GM18868 (cell line): ENCODE data around the gene TBC1D8.
A peak's percentile ranks its signal among the peaks of the same experiment; 100 is the strongest.

Experiments
- ATAC-seq: cut with Tn5 transposase; IDR thresholded peaks from one replicate; pipeline ENCODE4 v1.9.1; 2021; ENCODE audit warnings: mild to moderate bottlenecking, moderate library complexity; ENCODE audit not compliant: unreplicated experiment

TBC1D8 gene

GRCh38 chr2:101113441-101114267 lies 37.5 kb downstream of the TBC1D8 start:
- ATAC-seq, result no peak

DNA sequence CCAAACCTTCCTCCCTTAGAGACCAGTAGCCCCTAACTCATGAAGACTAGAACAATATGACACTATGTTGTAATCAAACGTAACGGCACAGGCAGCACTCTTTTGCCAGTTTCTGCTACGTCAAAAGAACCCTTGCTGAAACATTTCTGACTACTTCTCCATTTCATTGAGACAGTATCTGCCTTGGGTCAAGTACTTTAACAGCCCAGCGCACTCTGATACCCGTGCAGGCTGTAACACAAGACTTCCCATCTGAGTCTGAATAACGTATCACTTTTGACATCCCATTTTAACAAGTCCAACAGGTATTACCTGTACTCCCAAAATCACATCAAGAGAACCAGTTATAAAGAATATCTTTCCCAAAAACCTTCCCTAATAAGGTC lies 38.4 kb downstream of the TBC1D8 start:
- no peak for ATAC-seq

DNA sequence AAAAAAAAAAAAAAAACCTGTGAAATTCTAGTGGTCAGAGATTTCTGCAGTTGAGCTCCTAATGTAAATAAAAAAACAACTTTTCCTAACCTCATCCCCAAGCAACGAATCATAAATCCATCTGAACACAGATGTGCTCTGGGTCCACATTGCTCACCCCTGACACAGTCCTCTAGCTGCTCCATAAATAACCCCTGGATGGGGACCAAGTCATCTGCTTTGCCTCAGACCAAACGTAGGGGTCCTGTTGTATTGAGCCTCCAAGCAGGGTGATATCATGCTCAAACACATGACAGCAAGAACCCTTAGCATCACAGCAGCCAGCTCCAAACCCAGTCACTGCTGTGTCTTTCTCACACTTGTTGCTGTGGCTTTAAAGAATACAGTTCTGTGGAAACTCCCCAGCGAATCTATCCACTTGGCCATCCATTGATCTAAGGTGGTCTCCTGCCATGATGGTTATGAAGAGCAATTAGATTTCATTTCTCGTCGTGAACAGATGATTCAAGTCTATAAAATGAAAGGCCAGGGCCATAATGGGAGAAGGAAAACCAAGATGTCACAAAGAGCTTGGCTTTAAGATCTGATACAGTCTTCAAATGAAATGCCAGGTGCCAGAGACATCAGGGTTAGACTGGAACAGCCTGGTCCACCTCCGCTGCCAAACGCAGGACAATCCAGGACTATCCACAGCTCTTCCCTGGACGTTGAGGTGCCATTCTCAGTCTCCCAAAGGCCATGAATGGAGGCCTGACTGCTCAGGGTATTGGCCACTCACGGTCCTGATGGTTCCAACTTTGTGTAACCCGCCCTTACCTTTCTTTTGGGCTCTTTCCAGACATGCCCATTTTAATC lies 39.0 kb downstream of the TBC1D8 start:
- no peak for ATAC-seq

DNA sequence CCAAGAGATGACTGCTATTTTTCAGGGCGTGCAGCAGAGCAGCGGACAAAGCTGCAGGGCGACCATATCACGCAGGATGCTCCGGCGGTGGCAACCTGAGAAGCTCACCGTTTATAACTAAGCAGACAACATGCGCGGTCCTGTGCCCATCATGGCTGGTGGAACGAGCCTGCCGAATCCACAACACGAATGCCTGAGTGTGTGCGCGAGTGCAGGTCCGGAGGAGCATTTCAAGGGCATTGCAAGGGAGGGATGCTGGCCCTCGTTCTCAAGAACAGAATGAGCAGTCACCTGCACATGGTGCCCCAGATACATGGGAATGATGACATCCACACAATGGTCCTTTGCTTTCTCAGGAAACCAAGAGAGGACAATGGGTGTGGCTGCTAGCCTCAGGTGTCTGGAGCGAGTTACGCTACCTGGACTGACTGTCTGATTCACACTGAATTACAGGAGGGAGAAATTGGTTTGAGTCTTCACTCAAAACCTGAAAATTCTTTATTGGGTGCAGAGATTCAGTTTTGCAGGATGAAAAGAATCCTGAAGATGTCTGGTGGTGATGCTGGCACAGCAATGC lies 39.8 kb downstream of the TBC1D8 start:
- no peak for ATAC-seq

DNA sequence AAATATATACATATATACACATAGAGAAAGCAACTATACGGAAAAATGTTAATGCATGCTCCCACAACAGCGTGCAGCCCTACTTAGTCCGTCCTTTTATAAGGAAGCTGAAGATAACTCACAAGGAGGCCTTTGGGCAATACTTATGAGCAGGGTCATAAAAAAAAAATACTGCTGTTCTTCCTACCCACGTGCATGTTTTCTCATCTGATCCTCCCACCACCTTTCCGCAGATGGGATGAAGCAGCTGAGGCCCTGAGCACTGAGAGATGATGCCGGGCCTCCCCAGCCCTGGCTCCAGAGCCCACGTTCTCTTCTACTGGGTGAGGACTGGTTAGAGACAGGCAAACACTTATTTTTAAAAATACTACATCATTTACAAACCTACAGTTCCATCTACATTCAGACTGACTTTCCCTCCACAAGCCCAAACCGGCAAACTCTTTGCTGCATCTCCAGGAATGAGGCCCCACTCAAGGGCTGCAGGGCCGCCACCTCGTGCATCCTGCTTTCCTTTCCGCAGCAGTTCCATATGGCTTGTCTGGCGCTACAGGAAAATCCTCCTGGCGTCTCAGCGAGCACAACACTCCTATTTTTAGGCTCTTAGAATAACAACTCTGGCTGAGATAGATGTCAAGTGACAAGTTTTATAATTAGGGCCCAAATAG lies 41.6 kb downstream of the TBC1D8 start:
- ATAC-seq, result no peak

DNA sequence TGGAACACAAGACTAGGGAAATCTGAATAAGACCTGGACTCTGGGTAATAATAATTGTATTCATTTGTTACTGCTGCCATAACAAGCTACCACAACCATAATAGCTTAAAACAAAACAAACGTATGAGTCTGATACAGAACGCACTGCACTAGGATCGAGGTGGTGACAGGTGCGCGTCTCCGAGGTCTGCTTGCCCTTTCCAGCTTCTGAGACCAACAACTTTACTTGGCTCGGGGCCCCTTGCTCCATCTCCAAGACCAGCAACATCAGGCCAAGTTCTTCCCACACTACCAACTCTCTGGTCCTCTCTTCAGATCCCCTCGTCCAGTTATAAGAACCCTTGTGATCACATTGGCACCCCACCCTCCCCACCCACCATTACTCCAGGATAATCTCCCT lies 42.8 kb downstream of the TBC1D8 start:
- ATAC-seq, result no peak

DNA sequence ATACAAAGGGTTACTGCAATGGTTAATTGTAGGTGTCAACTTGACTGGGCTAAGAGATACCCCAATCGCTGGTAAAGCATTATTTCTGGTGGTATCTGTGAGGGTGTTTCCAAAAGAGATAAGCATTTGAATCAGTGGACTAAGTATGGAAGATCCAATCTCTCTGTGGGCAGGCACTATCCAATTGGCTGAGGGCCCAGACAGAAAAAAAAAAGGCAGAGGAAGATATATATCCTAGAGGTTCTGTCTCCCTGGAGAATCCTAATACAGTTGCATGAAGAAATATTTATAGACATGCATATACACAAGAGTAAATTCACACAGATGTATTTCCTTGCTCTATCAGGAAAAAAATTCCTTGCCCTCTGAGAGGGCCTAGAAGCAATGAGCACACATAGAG lies 43.9 kb downstream of the TBC1D8 start:
- ATAC-seq, result no peak

GRCh38 chr2:101106453-101107181 lies 44.6 kb downstream of the TBC1D8 start:
- ATAC-seq, result no peak

DNA sequence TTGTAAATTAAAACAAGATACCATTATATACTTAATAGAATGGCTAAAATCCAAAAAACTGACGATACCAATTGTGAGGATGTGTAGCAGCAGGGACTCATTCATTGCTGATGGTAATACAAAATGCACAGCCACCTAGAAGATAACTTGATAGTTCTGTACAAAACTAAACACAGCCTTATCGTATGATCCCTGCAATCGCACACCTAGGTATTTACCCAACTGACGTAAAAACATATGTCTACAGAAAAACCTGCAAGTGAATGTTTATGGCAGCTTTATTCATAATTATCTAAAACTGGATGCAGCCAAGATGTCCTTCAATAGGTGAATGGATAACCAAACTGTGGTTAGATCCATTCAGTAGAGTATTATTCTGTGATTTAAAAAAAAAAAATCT lies 45.5 kb downstream of the TBC1D8 start:
- no peak for ATAC-seq

DNA sequence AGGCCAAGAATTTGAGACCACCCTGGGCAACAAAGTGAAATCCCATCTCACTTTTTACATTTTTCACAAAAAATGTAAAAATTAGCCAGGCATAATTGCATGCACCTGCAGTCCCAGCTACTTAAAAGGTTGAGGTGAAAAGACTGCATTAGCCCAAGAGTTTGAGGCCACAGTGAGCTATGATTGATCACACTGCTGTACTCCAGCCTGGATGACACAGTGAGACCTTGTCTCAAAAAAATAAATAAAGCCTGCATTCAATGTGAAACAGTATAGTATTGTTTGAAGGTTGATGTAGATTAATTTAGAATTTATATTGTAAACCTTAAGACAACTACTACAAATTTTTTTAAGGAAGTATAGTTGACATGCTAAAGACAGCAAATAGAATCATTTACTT lies 53.5 kb downstream of the TBC1D8 start:
- ATAC-seq, result no peak

DNA sequence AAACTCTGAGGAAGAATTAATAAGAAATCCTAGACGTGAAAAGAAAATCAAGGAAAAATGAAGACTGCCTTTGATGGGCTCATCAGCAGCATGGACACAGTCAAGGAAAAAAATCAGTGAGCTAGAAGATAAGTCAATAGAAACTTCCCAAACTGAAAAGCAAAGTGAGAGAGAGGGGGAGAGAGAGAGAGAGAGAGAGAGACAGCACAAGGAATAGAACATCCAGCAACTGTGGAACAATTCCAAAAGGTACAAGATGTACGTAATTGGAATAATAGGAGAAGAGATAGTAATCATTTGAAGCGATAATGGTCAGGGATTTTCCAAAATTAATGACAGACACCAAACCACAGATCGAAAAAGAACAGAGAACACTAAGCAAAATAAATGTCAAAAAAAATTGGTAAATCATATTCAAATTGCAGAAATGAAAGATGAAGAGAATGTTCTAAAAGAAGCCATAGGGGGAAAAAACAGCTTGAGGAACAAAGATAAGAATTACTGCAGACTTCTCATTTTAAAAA lies 54.5 kb downstream of the TBC1D8 start:
- ATAC-seq, result no peak

DNA sequence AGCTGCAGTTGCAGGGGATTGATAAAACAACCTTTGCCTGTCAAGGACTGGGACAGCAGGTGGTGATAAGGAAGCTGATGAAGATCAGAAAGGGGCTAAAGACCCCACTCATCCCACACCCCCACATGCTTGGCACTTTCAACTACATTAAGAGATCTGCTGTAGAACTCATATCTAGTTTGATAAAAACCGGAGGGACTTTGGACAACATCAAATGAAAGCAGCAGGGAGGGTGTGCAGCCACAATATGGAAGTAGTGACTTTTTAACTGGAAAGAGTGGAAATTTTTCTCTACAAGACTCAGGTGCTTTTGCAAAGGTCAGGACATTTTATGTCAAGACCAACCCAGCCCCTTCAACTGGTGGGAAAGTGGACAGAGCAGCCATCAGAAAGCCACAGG lies 56.8 kb downstream of the TBC1D8 start:
- no peak for ATAC-seq

- no peak for ATAC-seq
These were observed 61.0 kb downstream of the TBC1D8 start for GRCh38 chr2:101089942-101090799.

DNA sequence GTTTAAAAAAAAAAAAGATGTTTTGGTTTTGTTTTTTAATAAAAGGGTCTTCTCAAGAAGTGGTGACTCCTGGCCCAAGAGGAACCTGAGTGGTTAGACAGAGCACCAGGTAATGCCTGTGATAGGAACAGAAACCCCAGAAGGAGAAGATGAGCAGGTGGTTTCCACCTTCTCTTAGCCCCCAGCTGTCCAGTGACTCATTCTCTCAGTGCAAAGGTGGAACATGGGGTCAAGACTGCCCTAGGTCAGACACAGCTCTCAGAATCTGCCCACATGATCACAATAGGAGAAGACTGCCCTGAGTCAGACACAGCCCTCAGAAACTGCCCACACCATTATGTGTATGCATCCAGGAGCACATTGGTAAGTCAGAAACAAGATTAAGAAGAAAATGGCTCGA lies 61.8 kb downstream of the TBC1D8 start:
- ATAC-seq, result peak; percentile 87

DNA sequence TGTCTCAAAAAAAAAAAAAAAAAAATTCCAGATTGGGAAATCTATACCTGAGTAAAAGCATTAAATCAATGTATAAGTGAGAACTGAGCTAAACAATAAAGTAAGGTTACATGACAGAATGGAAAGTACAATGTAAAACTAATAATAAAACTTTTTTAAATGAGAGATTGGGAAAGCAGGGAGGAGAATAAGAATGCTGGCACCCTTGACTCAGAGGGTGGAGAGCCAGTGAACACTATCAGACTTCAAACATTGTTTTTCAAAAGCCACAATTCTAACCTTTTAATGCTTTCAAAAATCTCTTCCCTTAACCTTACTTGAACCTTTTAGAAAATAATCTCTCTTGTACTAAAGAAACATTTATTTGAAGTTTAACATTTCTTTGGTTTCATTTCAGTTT lies 63.5 kb downstream of the TBC1D8 start:
- no peak for ATAC-seq

DNA sequence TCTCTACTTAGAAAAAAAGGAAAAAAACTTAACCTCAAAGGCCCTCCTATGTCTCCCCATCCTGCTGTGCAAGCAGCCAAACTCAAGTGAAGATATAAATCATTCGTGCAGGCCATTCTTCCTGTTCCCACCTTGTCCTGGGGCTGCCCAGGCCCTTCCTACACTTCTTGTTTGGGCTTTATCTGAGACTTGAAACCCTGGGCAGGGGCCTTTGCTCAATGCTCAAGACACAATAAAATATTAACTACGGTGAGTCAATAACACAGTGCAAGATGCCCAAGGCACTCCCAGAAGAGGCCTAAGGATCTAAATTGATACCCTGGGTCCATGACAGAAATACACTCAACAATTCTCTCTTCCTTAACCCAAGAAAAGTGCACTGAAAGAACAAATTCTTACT lies 67.6 kb downstream of the TBC1D8 start:
- ATAC-seq, result no peak

GRCh38 chr2:101082998-101083397 lies 68.2 kb downstream of the TBC1D8 start:
- no peak for ATAC-seq

- ATAC-seq, result no peak
These were observed 69.7 kb downstream of the TBC1D8 start for GRCh38 chr2:101081375-101081907.
